SK-N-SH treated with all-trans-retinoic acid at 6 μM for 48 hours (cell line): ENCODE data around the gene ORC5.

Source experiments
- ATAC-seq: fragments of 200-7000 bp; cut with Tn5 transposase; 3 replicates; pipeline ENCODE4 v1.9.1; 2020; ENCODE audit warnings: mild to moderate bottlenecking, moderate library complexity
- ARNTL ChIP-seq: fragments of 450-650 bp; formaldehyde crosslinking; IDR thresholded peaks from 2 replicates; pipeline ENCODE4 v1.5.0; 2020; ENCODE audit warnings: low read depth, mild to moderate bottlenecking, moderate library complexity, borderline replicate concordance
- BACH2 ChIP-seq: fragments of 250-450 bp; sonication (Bioruptor Pico); IDR thresholded peaks from 2 replicates; pipeline ENCODE4 v1.9.0; 2021; ENCODE audit warnings: mild to moderate bottlenecking, borderline replicate concordance
- CSDC2 ChIP-seq: fragments of 250-450 bp; sonication (Bioruptor Pico); IDR thresholded peaks from 2 replicates; pipeline ENCODE4 v1.5.0; 2020; ENCODE audit warnings: mild to moderate bottlenecking, moderate library complexity
- ESRRG ChIP-seq: fragments of 250-450 bp; sonication (Bioruptor Pico); IDR thresholded peaks from 2 replicates; pipeline ENCODE4 v1.6.1; 2021; ENCODE audit warnings: mild to moderate bottlenecking
- GLIS3 ChIP-seq: fragments of 250-450 bp; sonication (Bioruptor Pico); IDR thresholded peaks from 2 replicates; pipeline ENCODE4 v1.5.0; 2020; ENCODE audit warnings: mild to moderate bottlenecking, moderate library complexity
- ISL1 ChIP-seq: fragments of 250-450 bp; sonication (Bioruptor Pico); IDR thresholded peaks from 2 replicates; pipeline ENCODE4 v2.1.2; 2022; ENCODE audit warnings: mild to moderate bottlenecking, moderate library complexity
- OSR1 ChIP-seq: fragments of 250-450 bp; sonication (Bioruptor Pico); IDR thresholded peaks from 2 replicates; pipeline ENCODE4 v1.8.0; 2022; ENCODE audit warnings: moderate library complexity, mild to moderate bottlenecking, inconsistent platforms
- PPARA ChIP-seq: fragments of 250-450 bp; sonication (Bioruptor Pico); IDR thresholded peaks from 2 replicates; pipeline ENCODE4 v1.5.0; 2020; ENCODE audit warnings: mild to moderate bottlenecking, borderline replicate concordance
- TCF4 ChIP-seq: fragments of 250-450 bp; sonication (Bioruptor Pico); IDR thresholded peaks from 2 replicates; pipeline ENCODE4 v1.8.0; 2021; ENCODE audit warnings: mild to moderate bottlenecking, moderate library complexity, borderline replicate concordance
- ZC3H10 ChIP-seq: fragments of 250-450 bp; sonication (Bioruptor Pico); IDR thresholded peaks from 2 replicates; pipeline ENCODE4 v1.5.1; 2021; ENCODE audit warnings: mild to moderate bottlenecking, moderate library complexity
- ZFP3 ChIP-seq: fragments of 250-450 bp; sonication (Bioruptor Pico); IDR thresholded peaks from 2 replicates; pipeline ENCODE4 v1.5.0; 2020; ENCODE audit warnings: mild to moderate bottlenecking, moderate library complexity
- ZFP30 ChIP-seq: fragments of 450-650 bp; formaldehyde crosslinking; IDR thresholded peaks from 2 replicates; pipeline ENCODE4 v1.5.0; 2022; ENCODE audit warnings: mild to moderate bottlenecking, moderate library complexity
- ZNF565 ChIP-seq: fragments of 450-650 bp; formaldehyde crosslinking; conservative IDR thresholded peaks from 2 replicates; pipeline ENCODE4 v1.5.0; 2020; ENCODE audit warnings: low read depth, mild to moderate bottlenecking, moderate library complexity
- ZNF8 ChIP-seq: fragments of 450-650 bp; formaldehyde crosslinking; IDR thresholded peaks from 2 replicates; pipeline ENCODE4 v1.5.0; 2020; ENCODE audit warnings: mild to moderate bottlenecking, moderate library complexity
- TF ChIP-seq, protein P1 (sequence below): fragments of 250-450 bp; sonication (Bioruptor Pico); IDR thresholded peaks from 2 replicates; pipeline ENCODE4 v1.8.0; 2021; ENCODE audit warnings: low read depth, mild to moderate bottlenecking, moderate library complexity, borderline replicate concordance
- TF ChIP-seq, protein P2 (sequence below): fragments of 250-450 bp; sonication (Bioruptor Pico); IDR thresholded peaks from 2 replicates; pipeline ENCODE4 v1.5.0; 2020; ENCODE audit warnings: mild to moderate bottlenecking, moderate library complexity
- TF ChIP-seq, protein P3 (sequence below): fragments of 250-450 bp; sonication (Bioruptor Pico); IDR thresholded peaks from 2 replicates; pipeline ENCODE4 v1.5.1; 2020; ENCODE audit warnings: low read depth, mild to moderate bottlenecking, moderate library complexity
- TF ChIP-seq, protein P4 (sequence below): fragments of 250-450 bp; sonication (Bioruptor Pico); IDR thresholded peaks from 2 replicates; pipeline ENCODE4 v1.5.1; 2021; ENCODE audit warnings: mild to moderate bottlenecking, moderate library complexity

The ORC5 gene

DNA sequence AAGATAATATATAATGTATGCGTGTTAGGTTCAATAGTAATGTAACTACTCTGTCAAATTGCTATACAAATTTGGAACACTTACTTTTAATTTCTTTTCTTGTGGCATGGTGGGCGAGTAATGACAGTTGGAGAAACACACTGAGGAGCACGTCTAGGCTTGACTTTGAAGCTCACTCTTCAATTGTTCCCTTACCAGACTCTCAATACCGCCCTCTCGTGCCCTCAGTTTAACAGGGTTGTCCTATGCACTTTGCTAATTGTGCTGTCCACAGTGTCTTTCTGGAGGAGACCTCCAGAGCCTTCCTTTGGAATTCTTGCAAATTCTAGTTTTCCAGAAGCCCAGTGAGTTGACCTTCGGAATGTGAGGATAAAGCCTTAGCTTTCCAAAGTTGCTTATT, 111.1 kb downstream of the ORC5 start (continued):
- TF ChIP-seq, protein P1, sequence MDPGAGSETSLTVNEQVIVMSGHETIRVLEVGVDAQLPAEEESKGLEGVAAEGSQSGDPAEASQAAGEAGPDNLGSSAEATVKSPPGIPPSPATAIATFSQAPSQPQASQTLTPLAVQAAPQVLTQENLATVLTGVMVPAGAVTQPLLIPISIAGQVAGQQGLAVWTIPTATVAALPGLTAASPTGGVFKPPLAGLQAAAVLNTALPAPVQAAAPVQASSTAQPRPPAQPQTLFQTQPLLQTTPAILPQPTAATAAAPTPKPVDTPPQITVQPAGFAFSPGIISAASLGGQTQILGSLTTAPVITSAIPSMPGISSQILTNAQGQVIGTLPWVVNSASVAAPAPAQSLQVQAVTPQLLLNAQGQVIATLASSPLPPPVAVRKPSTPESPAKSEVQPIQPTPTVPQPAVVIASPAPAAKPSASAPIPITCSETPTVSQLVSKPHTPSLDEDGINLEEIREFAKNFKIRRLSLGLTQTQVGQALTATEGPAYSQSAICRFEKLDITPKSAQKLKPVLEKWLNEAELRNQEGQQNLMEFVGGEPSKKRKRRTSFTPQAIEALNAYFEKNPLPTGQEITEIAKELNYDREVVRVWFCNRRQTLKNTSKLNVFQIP = no peak
- no peak for TF ChIP-seq ISL1 (CRISPR knock-in tag)
- TF ChIP-seq GLIS3 = no peak
- no peak for TF ChIP-seq ZNF565 (CRISPR knock-in tag)
- no peak for TF ChIP-seq ZFP30

DNA sequence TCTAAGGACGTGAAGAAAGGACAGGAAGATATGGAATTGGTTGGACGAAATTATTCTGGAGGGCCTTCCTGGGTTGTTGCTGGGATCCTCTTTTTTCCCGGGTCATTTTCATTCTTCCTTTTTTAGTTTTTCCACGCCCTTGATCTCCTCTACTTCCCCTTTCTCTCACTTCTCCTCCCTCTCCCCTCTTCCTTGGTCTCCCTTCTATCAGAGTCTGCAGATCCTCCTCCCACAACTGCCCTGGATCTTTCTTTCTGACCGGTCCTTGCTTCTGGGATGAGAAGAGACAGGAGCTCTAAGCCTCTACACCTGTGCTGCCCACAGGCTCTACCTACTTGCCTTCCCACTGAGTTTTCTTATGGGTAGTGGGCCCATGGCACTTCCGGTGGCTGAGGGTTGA, 114.7 kb downstream of the ORC5 start:
- TF ChIP-seq GLIS3 (no peak), ARNTL (CRISPR knock-in tag) (no peak), PPARA (no peak), ESRRG (CRISPR knock-in tag) (no peak), ZC3H10 (CRISPR knock-in tag) (no peak), CSDC2 (CRISPR knock-in tag) (no peak)
- no peak for ATAC-seq

DNA sequence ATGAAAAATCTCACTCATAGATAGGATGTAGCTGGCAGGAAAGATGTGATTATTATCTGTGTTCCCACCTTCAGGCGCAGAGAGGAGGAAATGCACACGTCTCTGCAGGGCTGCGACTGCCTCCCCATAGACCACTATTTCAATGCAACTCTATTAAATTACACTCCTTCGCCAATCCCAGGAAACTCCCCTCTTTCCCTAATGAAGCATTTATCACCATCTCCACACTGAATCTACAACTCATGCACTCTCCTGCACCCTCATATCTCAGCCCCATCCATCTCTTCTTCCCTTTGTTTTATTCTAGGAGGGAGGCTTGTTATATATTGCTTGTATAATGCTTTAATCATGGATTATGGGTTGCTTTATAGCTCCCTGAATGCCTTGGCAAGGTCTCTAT, 116.6 kb downstream of the ORC5 start:
- no peak for ATAC-seq
- TF ChIP-seq OSR1 (no peak), ZNF565 (CRISPR knock-in tag) (no peak), TCF4 (CRISPR knock-in tag) (no peak), ZC3H10 (CRISPR knock-in tag) (no peak), ZNF8 (CRISPR knock-in tag) (no peak), ZFP3 (CRISPR knock-in tag) (no peak), GLIS3 (no peak), CSDC2 (CRISPR knock-in tag) (no peak), PPARA (no peak)
- TF ChIP-seq, protein P2, sequence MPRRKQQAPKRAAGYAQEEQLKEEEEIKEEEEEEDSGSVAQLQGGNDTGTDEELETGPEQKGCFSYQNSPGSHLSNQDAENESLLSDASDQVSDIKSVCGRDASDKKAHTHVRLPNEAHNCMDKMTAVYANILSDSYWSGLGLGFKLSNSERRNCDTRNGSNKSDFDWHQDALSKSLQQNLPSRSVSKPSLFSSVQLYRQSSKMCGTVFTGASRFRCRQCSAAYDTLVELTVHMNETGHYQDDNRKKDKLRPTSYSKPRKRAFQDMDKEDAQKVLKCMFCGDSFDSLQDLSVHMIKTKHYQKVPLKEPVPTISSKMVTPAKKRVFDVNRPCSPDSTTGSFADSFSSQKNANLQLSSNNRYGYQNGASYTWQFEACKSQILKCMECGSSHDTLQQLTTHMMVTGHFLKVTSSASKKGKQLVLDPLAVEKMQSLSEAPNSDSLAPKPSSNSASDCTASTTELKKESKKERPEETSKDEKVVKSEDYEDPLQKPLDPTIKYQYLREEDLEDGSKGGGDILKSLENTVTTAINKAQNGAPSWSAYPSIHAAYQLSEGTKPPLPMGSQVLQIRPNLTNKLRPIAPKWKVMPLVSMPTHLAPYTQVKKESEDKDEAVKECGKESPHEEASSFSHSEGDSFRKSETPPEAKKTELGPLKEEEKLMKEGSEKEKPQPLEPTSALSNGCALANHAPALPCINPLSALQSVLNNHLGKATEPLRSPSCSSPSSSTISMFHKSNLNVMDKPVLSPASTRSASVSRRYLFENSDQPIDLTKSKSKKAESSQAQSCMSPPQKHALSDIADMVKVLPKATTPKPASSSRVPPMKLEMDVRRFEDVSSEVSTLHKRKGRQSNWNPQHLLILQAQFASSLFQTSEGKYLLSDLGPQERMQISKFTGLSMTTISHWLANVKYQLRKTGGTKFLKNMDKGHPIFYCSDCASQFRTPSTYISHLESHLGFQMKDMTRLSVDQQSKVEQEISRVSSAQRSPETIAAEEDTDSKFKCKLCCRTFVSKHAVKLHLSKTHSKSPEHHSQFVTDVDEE (CRISPR knock-in tag) = no peak
- TF ChIP-seq, protein P3, sequence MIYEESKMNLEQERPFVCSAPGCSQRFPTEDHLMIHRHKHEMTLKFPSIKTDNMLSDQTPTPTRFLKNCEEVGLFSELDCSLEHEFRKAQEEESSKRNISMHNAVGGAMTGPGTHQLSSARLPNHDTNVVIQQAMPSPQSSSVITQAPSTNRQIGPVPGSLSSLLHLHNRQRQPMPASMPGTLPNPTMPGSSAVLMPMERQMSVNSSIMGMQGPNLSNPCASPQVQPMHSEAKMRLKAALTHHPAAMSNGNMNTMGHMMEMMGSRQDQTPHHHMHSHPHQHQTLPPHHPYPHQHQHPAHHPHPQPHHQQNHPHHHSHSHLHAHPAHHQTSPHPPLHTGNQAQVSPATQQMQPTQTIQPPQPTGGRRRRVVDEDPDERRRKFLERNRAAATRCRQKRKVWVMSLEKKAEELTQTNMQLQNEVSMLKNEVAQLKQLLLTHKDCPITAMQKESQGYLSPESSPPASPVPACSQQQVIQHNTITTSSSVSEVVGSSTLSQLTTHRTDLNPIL = no peak

DNA sequence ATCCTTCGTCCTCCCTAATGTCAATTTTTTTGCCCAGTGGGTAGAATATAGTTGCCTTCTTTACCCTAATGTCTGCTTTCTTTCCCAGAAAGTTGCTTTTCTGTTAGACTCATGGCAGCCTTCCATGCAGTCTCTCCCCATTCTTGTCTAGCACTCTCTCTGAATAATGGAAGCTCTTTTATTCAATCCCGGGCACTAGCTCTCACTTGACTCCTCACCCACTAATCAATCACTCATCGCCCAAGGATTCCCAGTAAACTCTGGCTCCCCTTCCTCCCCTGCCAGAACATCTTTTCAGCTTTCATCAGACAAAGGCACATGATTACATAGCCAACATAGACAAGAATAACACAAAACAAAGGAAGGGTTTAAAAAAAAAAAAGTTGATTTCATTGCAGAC, 118.2 kb downstream of the ORC5 start:
- no peak for TF ChIP-seq BACH2 (CRISPR knock-in tag)
- TF ChIP-seq PPARA = no peak
- TF ChIP-seq ZFP30 = no peak
- TF ChIP-seq ZC3H10 (CRISPR knock-in tag) = no peak
- TF ChIP-seq ISL1 (CRISPR knock-in tag) = no peak
- TF ChIP-seq, protein P2 (CRISPR knock-in tag) = no peak
- TF ChIP-seq, protein P3 = no peak
- TF ChIP-seq TCF4 (CRISPR knock-in tag) = no peak
- TF ChIP-seq, protein P4, sequence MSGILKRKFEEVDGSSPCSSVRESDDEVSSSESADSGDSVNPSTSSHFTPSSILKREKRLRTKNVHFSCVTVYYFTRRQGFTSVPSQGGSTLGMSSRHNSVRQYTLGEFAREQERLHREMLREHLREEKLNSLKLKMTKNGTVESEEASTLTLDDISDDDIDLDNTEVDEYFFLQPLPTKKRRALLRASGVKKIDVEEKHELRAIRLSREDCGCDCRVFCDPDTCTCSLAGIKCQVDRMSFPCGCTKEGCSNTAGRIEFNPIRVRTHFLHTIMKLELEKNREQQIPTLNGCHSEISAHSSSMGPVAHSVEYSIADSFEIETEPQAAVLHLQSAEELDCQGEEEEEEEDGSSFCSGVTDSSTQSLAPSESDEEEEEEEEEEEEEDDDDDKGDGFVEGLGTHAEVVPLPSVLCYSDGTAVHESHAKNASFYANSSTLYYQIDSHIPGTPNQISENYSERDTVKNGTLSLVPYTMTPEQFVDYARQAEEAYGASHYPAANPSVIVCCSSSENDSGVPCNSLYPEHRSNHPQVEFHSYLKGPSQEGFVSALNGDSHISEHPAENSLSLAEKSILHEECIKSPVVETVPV (CRISPR knock-in tag) = no peak
- TF ChIP-seq ZNF565 (CRISPR knock-in tag) = no peak
- no peak for TF ChIP-seq ESRRG (CRISPR knock-in tag)
- no peak for ATAC-seq
